Measurements from ENCODE around the gene GPR135.
"Not testable (repeated sequence)": the region's sequence is repeated elsewhere in the genome, so short reads cannot be mapped to it uniquely, and the experiment has no call there.

The GPR135 gene

DNA sequence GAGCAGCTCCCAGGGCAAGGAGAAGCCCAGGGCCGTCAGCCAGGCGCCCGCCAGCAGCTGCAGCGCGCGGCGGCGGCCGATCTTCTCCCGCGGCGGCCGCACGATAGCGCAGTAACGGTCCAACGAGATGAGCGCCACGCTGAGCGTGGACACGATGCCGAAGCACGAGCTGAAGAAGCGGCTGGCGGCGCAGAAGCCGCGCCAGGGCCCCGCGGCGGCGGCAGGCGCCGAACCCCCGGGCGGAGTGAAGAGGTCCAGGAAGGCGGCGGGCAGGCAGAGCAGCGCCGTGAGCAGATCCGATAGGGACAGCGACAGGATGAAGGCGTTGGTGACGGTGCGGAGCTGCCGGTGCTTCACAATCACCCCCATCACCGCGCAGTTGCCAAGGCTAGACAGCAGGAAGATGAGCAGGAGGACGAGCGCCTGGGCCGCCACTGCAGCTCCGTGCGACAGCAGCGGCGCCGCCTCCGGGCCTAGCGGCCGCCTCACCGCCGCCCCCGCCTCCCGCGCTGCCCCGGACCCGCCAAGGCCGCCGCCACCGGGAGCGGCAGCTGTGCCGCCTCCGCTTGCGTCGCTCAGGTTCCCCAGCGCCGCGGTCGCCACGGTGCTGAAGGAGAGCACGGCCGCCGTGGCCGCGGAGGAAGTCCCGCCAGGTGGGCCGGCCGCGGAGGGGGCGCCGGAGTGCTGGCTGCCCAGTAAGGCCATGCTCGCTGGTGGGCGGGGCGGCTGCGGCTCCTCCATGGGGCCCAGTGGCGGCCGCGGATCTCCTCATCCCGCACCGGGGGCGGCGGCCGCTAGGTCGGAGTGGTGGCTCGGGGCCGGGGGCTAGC is 479 bp downstream of the GPR135 start:
- DNase-seq = peak; percentile 49 to 53

DNA sequence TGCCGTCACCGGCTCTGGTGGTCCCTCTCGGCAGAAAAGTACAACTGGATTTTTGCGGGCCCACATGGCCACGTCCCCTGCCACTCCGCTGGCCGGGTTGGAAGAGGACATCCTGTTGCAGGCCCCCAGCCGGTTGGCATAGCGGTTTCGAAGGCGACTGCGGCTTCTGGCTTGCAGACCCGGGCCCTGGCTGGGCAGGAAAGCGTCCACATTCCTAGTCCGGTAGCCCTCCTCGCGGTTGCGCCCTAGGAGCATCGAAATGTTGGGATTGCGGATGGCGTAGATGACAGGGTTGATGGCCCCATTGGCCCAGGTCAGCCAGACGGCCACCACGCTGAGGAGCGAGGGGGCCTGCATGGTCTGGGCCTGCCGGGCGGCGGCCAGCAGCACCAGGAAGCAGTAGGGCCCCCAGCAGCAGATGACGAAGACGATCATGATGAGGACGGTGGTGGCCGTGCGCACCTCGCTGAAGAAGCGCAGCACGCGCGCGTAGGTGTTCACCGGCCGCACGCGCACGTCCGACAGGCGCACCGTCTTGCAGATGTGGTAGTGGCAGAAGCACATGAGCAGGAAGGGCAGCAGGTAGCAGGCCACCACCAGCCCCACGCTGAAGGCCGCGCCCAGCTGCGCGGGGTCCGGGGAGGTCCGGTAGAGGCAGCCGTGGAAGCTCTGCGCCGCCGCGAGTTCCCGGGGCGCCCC is 1.2 kb downstream of the GPR135 start:
- DNase-seq = peak; percentile 44 to 56

DNA sequence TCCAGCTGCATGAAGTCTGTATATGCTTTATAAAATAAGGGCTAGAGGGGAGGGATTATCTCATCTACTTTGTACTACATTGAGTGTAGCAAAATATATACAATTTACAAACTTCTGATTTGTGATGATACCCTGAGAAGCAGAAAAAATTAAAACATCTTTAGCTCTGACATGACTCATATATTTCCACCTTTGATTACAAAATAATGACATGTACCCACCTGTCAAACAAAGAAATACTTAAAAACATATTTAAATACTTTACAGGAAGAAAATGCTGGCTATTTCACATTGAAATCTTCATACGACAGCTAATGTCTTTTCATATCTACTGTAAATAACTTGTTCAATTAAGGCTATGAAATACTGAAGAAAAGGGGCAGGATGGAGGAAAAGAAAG is 3.3 kb downstream of the GPR135 start:
- DNase-seq = no peak

DNA sequence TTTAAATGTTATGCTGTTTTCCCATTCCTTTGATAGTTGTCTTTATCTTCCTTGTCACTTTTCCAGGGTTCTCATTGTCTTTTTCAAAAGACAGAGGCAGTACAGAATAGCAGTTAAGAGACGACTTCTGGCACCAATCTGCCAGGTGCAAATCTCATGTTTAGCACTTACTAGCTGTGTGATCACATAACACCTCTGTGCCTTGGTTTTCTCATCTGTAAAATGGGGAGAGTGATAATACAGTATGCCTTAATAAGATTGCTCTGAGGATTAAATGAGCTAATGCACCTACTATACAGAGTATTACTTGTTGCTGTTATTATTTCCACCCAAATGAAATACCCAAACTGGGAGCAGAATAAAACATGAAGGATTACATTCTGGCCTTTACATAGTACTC is 4.8 kb downstream of the GPR135 start:
- no peak for DNase-seq

DNA sequence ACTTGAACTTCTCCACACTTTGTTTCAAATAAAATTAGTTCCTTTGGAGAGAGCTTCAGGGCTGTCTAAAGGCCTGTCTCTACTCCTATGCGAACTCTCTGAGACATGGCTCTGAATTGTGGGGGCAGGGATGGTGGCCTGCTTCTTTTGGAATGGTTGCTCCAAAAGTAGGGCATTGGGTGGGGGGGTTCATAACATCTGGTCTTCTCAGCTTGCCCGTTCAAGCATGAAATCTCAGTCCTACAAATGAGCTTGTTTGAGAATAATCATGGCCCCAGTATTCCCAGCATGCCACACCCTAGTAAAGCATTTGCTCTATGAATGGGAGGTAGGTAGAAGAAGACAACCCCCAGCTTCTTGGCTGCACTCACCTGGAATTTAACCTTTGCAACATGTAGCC is 6.7 kb downstream of the GPR135 start:
- no peak for DNase-seq

DNA sequence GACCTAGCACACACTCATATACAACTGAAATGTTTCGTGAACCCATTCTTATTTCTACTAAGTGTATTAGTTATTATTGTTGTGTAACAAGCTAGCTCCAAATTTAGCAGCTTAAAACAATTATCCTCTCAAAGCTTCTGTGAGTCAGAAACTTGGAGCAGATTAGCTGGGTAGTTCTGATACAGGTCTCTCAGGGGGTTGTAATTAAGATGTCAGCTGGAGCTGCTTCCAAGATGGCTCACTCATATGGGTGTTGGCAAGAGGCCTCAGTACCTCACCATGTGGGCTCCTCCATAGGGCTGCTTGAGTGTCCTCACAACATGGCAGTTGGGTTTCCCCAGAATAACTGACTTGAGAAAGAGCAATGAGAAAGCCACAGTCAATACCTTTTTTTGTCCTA is 9.8 kb downstream of the GPR135 start:
- DNase-seq = no peak

DNA sequence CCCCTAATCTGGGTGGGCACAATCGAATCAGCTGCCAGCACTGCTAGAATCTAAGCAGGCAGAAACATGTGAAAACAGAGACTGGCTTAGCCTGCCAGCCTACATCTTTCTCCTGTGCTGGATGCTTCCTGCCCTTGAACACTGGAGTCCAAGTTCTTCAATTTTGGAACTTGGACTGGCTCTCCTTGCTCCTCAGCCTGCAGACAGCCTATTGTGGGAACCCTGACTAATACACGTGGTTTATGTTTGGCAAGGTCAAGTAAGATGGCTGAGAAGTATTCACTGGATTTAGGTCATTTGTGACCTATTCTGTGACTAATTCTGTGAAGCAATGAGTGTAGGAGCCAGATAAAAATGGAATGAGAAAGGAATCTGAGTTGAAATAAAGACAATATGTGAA is 11.0 kb downstream of the GPR135 start:
- no peak for DNase-seq

DNA sequence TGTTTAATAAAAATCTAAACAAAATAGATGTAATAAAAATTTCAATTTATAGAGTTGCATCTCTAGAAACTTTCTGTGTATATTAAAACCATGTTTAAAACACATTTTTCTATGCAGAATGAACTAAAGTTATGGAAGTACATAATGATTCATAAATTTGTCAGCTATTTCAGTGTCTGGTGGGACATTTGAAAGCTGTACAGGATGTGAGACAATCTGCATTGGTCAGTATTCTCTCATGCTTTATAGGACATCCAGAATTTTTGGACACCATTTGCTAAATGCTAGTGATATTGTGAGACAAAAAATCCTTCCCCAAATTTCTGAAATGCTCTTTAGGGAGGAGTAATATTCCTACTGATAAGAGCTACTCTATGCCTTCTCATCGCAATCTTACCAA is 13.3 kb downstream of the GPR135 start:
- no peak for DNase-seq

DNA sequence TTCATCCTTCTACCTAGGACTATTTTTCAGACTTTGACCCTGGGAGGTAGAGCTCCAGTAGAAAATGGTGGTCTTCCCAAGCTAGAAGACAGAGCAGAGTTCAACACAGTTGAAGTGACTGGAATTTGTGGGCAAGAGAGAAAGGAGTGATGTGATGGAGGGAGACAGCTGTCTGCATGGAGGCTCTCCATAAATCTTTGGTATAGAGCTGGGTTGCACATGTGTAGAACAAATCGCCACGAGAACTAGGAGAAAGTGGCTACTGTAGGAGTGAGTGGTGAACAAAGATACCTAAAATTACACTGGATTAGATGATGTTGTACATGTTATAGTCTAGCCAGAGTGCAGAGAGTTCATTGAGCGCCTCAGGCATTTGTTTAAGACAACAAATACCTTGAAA is 14.5 kb downstream of the GPR135 start:
- no peak for DNase-seq

DNA sequence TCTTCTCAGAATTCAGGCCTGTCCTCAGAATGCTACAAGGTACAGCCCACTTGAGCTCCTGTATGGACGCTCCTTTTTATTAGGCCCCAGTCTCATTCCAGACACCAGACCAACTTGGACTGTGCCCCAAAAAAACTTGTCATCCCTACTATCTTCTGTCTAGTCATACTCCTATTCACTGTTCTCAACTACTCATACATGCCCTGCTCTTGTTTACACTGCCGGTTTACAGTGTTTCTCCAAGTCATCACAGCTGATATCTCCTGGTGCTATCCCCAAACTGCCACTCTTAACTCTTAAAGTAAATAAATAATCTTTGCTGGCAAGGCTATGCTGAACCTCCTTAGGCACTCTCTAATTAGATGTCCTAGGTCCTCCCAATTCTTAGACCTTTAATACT is 16.5 kb downstream of the GPR135 start:
- DNase-seq = not testable (repeated sequence)

DNA sequence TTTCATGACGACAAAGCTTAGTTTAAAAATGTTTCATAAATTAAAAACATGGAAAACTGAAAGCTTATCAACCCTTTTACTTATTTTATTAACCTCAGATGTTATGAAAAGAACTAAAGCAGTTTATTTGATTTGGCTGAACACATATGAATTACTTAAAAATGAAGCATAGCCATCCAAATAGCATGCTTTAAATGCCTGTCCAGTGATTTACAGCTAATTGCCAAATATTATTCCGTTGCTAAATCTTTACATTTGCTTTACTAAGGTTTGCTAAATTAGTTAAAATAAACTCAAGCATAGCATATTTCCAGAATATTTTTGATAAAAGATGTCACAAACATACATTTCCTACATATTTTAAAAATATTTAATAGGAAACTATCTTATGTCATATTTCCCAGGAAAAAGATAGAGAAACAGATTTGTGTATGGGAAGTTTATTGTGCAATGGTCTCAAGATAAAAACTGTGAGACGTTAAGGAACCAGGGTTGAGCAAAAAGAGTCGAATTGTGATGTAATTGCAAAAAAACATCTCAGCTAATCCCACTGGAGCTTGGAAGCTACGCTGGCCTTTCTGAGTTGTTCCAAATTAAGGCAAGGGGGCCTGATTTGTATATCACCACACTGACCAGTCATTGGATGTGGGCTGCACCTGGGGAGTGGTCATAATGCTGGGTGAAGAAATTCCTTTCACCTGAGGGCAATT is 25.8 kb downstream of the GPR135 start:
- DNase-seq = no peak

DNA sequence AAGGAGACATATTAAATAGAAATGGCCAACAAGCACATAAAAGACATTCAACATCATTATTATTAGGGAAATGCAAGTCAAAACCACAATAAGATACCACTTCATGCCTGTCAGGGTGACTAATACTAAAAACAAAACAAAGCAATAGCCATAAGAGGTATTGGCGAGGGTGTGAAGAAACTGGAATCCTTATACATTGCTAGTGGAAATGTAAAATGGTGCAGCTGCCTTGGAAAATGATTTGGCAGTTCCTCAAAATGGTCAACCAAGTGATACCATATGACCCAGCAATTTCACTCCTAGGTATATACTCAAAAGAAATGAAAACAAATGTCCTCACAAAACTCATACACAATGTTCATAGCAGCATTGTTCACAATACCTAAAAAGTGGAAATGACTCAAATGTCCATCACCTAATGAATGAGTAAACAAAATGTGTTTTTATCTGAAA is 27.0 kb downstream of the GPR135 start:
- no peak for DNase-seq

DNA sequence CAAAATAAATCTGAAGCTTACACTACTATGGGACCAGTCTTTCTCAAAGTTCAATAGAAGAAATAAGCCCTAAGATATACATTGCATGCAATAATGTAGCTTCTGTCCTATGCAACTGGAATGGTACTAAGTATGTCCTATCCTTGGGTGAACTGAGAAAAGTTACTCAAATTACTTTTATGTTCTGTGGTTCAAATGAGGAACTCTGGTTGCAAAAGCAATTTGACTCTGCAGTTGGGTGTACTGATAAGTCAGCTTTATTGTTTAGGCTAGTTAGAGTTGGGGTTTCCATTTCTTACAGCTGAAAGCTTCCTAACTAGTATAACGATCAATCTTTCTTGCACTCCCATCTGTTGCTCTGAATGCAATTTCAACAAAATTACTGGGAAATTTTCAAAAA is 29.2 kb downstream of the GPR135 start:
- no peak for DNase-seq

DNA sequence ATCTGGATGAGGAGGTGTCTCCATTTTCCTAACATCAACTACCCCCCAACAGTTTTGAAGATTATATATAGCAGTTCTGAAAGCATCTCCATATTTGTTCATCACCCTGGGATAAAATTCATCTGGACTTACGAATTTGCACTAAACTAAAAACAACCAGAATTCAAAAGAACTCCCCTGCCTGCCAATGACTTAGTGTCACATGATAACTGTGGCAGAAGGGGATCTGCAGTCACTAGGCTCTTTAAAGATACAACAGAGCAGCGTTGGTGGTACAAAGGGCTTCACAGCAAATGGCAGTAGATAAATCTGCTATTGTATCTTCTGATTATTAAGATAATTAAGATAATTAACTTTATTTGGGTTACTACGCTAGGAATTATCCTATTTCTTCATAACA is 30.1 kb downstream of the GPR135 start:
- DNase-seq = no peak

DNA sequence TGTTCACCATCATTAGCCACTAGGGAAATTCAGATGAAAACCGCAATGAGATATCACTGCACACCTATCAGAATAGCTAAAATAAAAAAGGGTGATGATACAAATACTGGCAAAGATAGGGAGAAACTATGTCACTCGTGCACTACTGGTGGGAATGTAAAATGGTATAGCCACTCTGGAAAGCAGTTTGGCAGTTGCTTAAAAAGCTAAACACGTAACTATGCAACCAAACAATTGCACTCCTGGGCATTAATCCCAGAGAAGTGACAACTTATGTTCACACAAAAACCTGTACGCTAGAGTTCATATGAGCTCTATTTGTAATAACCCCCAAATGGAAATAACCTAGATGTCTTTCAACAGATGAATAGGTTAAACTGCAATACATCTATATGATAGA is 35.4 kb downstream of the GPR135 start:
- no peak for DNase-seq

DNA sequence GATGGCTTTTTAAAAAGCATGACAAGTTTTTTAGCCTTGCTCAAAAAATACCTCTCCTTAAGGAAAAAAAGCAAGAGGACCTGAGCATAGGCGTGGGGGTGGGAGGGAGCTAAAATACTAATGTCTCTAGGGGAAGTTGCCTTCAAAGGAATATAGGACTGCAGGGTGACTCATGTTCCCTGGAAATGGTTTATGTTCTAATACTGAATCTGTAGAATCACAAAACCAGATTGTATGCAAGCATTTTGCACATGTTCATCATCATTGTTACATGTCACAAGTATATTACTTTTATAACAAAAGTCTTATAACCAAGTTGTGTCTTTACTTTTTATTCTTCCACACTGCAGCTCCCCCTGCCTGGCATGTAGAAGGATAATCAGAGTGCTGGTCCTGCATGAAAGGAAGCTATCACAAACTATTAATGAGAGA is 36.6 kb downstream of the GPR135 start:
- DNase-seq = no peak

DNA sequence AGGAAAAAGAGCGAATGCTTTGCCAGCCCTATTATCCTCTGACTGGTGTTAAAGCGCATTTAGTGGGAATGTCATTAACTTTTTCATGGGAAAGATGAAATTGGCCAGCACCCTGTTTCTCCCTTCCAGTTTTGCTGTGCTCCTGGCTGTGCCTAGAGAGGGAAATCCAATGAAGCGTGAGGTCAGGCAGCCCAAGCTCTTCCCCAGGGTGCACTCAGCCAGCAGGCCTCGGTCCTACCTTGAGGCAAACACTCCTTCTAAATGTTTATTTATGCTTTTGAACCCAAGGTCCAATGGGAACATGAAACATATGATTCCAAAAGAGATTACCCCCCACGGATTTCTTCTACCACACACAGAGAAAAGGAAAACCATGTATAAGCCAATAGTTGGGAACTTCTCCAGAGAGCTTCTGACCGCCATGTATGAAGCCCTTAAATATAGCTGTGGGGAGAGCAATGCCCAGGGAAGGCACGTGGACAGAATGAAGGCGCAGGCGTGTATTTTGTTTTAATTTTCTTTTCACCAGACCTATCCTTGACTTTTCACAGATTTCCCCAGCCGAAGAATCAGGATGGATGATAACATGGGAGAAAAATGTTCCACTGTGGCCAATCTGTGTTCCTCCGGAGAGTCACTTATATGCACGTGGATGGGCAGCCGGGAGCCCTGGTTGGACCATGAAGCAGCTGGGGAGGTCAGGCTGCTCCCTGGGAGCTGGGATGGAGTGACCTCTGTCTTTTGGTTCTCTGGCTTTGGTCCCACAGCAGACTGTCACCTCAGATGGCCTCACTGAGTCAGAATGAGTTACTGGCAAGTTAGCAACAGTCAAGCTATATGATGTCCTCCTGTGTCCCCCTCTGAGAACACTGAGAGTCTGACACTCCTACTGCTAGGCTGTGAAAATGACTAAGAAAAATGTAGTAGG is 37.3 kb downstream of the GPR135 start:
- DNase-seq = no peak

DNA sequence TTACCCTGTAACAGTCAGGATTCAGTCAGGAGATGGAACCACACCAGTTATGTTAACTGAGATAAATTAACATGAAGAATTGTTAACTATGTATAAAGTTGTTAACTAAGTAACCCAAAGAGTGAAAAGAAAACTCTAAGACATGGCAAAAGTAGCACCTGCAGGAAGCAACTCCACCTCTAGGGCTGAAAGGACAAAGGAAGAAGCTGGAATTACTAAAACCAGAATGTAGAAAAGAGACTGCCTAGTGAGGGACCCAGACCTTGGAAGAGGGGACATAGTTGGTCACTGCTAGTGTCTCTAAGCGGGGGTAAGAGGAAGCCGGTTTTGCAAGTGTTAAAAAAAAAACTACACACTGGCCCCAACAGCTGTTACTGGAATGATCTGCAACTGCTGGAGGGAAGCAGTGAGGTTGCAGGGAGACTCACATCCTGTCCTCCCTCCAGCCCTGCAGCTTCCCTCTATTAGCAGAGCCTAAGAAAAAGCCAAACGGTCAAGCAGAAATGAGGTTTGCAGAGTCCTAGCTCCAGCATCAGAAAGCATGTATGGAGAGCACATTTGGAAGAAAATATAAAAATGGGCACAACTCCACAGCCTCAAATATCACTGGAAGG is 39.8 kb downstream of the GPR135 start:
- no peak for DNase-seq

DNA sequence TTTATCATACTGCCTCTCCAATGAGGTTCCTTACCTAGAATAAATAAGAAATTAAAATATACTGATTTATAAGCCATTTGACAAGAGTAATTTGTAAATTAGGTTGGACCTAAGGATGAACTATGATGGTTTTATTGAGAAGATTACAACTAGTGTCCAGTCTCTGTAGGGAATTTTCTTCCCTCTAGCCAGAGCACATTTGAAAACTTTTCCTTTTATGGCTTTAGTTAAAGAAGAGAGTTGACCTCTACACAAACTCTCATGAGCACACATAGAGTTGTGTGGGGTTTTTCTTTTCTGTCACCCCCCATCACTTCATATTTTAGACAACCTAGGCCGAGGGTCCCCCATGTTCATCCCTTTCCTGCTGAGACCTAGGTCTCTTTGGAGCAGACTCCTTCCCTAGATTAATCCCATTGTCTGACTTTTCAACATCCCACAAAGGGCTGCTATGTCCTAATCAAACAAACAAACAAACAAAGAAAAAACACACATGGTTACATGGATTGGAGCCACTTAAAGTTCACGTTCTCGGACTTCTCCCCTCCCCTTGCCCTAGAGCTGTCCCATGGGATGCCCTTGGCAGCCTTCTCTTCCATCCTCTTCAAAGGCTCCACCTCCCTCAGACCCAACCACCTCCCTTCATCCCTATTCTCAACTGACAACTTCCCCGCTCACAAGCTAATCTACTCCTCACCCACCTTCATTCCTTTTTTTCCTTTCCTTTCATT is 40.7 kb downstream of the GPR135 start:
- DNase-seq = no peak

DNA sequence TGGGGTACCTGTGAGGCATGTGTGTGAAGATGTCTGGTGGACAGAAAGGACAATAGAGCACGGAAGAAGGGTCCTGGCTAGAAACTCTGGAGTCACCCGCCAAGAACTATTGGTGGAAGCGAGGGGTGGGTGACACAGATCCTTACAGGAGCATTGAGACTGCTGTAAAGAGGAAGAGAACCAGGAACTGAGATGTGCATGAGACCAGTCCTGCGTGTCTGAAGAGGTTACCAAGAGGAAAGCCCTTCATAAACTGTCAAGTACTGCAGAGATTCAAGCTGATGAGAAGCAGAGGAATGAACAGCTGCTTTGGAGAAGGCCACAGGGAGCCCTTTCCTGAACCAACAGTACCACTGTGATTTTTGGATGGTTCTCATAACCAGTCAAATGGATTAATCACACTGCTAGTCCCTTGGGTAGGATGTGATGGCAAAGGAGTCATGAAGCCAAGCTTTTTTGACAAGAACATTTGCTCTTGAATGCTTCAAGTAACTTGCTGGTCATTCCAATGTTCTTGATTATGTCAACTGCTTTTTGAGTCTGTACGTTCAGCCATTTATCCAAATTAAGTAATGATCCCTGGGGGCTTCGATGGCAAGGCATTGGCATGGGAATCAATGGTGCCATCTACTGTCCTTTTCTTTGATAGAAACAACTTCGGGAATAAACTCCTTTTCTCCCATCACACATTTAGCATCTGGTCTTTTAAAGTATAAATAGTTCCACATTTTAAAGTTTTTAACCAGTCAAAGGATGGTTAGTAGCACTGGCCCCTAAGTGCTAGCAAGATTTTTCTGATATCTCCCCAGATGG is 42.9 kb downstream of the GPR135 start:
- no peak for DNase-seq

DNA sequence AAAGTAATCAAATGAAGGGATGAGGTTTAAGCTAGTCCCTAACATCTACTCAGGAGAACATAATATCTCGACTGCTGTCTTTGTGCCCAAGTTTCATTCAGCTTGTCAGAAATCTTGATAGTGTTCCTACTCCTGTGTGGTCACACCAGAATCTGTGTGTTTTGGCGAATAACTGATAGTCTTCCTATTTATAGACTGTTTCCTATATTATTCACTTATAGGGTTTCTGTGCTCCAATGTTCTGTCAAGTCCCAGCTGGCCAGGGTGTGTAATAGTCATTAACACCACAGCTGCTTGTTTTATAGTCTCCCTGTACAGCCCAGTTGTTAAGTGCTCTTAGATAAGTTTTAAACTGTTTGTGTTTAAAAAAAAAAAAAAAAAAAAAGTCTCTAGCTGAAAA is 45.9 kb downstream of the GPR135 start:
- no peak for DNase-seq
